H1 (cell line): ENCODE results near the gene CENPA.

Experiments
- EZH2 ChIP-seq: fragments of 200-600 bp; sonication (generic); IDR thresholded peaks from 2 replicates; pipeline ENCODE4 v1.7.1; 2012; ENCODE audit warnings: low read depth, mild to moderate bottlenecking, moderate library complexity, low read length, inconsistent platforms; ENCODE audit not compliant: severe bottlenecking
- GABPA ChIP-seq: IDR thresholded peaks from 2 replicates; pipeline ENCODE4 v1.6.1; 2011; ENCODE audit warnings: mild to moderate bottlenecking, low read length, moderate library complexity, borderline replicate concordance; ENCODE audit not compliant: insufficient read depth
- POLR2A ChIP-seq, 2 experiments: IDR thresholded peaks; 1 replicate in 1 of 2; 2 replicates in 1 of 2; pipeline ENCODE4 v1.6.1; 2011; ENCODE audit warnings: low read depth in 2 of 2, low read length in 2 of 2, mild to moderate bottlenecking in 2 of 2; ENCODE audit errors: control extremely low read depth in 1 of 2
- TF ChIP-seq, protein P1 (sequence below), 3 experiments: IDR thresholded peaks; 1 replicate in 2 of 3; 2 replicates in 1 of 3; pipeline versions ENCODE4 v1.5.1 to v1.6.1; 2011; ENCODE audit warnings: low read length in 3 of 3, mild to moderate bottlenecking in 3 of 3, inconsistent platforms in 2 of 3, low read depth in 1 of 3, moderate library complexity in 1 of 3; ENCODE audit not compliant: insufficient read depth in 1 of 3; ENCODE audit errors: control extremely low read depth in 1 of 3

DNA sequence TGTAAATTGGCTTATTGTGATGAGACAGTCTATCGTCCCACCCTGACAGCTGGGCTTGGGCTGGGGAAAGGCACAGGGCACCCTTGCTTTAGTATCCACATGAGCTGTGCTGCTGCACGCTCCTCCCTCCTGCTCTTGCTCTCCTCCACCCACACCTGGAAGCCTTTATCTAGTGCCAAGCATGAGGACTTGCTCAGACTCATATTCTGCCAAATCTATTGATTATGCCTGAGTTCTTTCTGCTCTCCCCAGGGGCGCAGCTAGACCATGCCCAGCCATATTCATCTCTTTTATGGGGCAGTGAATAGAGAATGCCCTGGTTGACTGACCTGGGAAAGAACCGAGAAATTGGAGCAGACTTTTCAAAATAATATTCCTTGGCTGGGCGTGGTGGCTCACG lies 33.1 kb downstream of the CENPA start:
- TF ChIP-seq, protein P1, sequence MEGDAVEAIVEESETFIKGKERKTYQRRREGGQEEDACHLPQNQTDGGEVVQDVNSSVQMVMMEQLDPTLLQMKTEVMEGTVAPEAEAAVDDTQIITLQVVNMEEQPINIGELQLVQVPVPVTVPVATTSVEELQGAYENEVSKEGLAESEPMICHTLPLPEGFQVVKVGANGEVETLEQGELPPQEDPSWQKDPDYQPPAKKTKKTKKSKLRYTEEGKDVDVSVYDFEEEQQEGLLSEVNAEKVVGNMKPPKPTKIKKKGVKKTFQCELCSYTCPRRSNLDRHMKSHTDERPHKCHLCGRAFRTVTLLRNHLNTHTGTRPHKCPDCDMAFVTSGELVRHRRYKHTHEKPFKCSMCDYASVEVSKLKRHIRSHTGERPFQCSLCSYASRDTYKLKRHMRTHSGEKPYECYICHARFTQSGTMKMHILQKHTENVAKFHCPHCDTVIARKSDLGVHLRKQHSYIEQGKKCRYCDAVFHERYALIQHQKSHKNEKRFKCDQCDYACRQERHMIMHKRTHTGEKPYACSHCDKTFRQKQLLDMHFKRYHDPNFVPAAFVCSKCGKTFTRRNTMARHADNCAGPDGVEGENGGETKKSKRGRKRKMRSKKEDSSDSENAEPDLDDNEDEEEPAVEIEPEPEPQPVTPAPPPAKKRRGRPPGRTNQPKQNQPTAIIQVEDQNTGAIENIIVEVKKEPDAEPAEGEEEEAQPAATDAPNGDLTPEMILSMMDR (IDR thresholded peaks at IDR 0.05; ENCODE audit: control extremely low read depth in 1 of 3, insufficient read depth in 1 of 3, low read depth in 1 of 3, low read length in 3 of 3): no peak
- TF ChIP-seq POLR2A (IDR thresholded peaks at IDR 0.05; ENCODE audit: control extremely low read depth in 1 of 2, low read depth in 2 of 2, low read length in 2 of 2): no peak
- no peak for TF ChIP-seq GABPA
- TF ChIP-seq EZH2: no peak
